Measurements from ENCODE around the gene ATP11A.
"Not testable (repeated sequence)": the region's sequence is repeated elsewhere in the genome, so short reads cannot be mapped to it uniquely, and the experiment has no call there.

Gene ATP11A

GRCh38 chr13:112841303-112842015 lies 151.6 kb downstream of the ATP11A start:
- DNase-seq (ENCODE audit: low spot score), result not testable (repeated sequence)

- DNase-seq (ENCODE audit: low spot score), result no peak
Observed at GRCh38 chr13:112842343-112842856, 152.6 kb downstream of the ATP11A start.

GRCh38 chr13:112842931-112843391 lies 153.1 kb downstream of the ATP11A start:
- no peak for DNase-seq (ENCODE audit: low spot score)

- no peak for DNase-seq (ENCODE audit: low spot score)
Observed at GRCh38 chr13:112843392-112844111, 153.7 kb downstream of the ATP11A start.

GRCh38 chr13:112844411-112844810 lies 154.6 kb downstream of the ATP11A start:
- DNase-seq (ENCODE audit: low spot score), result no peak

GRCh38 chr13:112844879-112845278 lies 155.0 kb downstream of the ATP11A start:
- no peak for DNase-seq (ENCODE audit: low spot score)

- no peak for DNase-seq (ENCODE audit: low spot score)
Observed at GRCh38 chr13:112845511-112846144, 155.8 kb downstream of the ATP11A start.

- no peak for DNase-seq (ENCODE audit: low spot score)
Observed at GRCh38 chr13:112846411-112847115, 156.7 kb downstream of the ATP11A start.

GRCh38 chr13:112849500-112849899 lies 159.7 kb downstream of the ATP11A start:
- DNase-seq (ENCODE audit: low spot score), result peak; percentile 14

- DNase-seq (ENCODE audit: low spot score), result no peak
Observed at GRCh38 chr13:112850273-112850672, 160.4 kb downstream of the ATP11A start.

- DNase-seq (ENCODE audit: low spot score), result no peak
Observed at GRCh38 chr13:112851107-112852038, 161.5 kb downstream of the ATP11A start.

GRCh38 chr13:112852392-112852791 lies 162.6 kb downstream of the ATP11A start:
- DNase-seq (ENCODE audit: low spot score), result no peak

GRCh38 chr13:112852808-112853207 lies 163.0 kb downstream of the ATP11A start:
- no peak for DNase-seq (ENCODE audit: low spot score)

- DNase-seq (ENCODE audit: low spot score), result no peak
Observed at GRCh38 chr13:112854321-112854720, 164.5 kb downstream of the ATP11A start.

GRCh38 chr13:112855859-112856258 lies 166.0 kb downstream of the ATP11A start:
- DNase-seq (ENCODE audit: low spot score), result no peak

GRCh38 chr13:112857914-112858490 lies 168.2 kb downstream of the ATP11A start:
- no peak for DNase-seq (ENCODE audit: low spot score)

- DNase-seq (ENCODE audit: low spot score), result no peak
Observed at GRCh38 chr13:112859128-112859816, 169.4 kb downstream of the ATP11A start.

- DNase-seq (ENCODE audit: low spot score), result peak; percentile 10
Observed at GRCh38 chr13:112859817-112860190, 170.0 kb downstream of the ATP11A start.

GRCh38 chr13:112861876-112862615 lies 172.2 kb downstream of the ATP11A start:
- no peak for DNase-seq (ENCODE audit: low spot score)
